Fibroblast of skin of back (primary cell): ENCODE measurements around the gene IGLL1.
"Not testable (repeated sequence)": the region's sequence is repeated elsewhere in the genome, so short reads cannot be mapped to it uniquely, and the experiment has no call there.

Experiments used
- DNase-seq: peaks from one replicate; pipeline ENCODE4 v3.0.0-alpha.2; 2013

The IGLL1 gene

GRCh38 chr22:23539135-23539838, 40.8 kb downstream of the IGLL1 start:
- peak; percentile 69 for DNase-seq

- not testable (repeated sequence) for DNase-seq
These were observed 41.4 kb downstream of the IGLL1 start for GRCh38 chr22:23538696-23539030.

- not testable (repeated sequence) for DNase-seq
These were observed 42.0 kb downstream of the IGLL1 start for GRCh38 chr22:23537830-23538695.

- no peak for DNase-seq
These were observed 42.7 kb downstream of the IGLL1 start for GRCh38 chr22:23537416-23537815.

GRCh38 chr22:23536821-23537345, 43.2 kb downstream of the IGLL1 start:
- DNase-seq = no peak

- DNase-seq = not testable (repeated sequence)
These were observed 44.1 kb downstream of the IGLL1 start for GRCh38 chr22:23535790-23536661.

GRCh38 chr22:23534851-23535717, 45.0 kb downstream of the IGLL1 start:
- no peak for DNase-seq

- no peak for DNase-seq
These were observed 45.8 kb downstream of the IGLL1 start for GRCh38 chr22:23534201-23534850.

- no peak for DNase-seq
These were observed 46.3 kb downstream of the IGLL1 start for GRCh38 chr22:23533771-23534191.

GRCh38 chr22:23533328-23533762, 46.7 kb downstream of the IGLL1 start:
- DNase-seq = peak; percentile 19

GRCh38 chr22:23532731-23533130, 47.4 kb downstream of the IGLL1 start:
- no peak for DNase-seq

GRCh38 chr22:23531966-23532705, 48.0 kb downstream of the IGLL1 start:
- DNase-seq = no peak

- no peak for DNase-seq
These were observed 48.7 kb downstream of the IGLL1 start for GRCh38 chr22:23531283-23531956.

- DNase-seq = no peak
These were observed 49.3 kb downstream of the IGLL1 start for GRCh38 chr22:23530766-23531282.

GRCh38 chr22:23530106-23530505, 50.0 kb downstream of the IGLL1 start:
- DNase-seq = no peak

- no peak for DNase-seq
These were observed 50.7 kb downstream of the IGLL1 start for GRCh38 chr22:23529166-23530103.

GRCh38 chr22:23527971-23528740, 51.9 kb downstream of the IGLL1 start:
- no peak for DNase-seq
